Measurements from ENCODE around the gene RNF19B. TPM values are rescaled to one million over a fixed set of nuclear protein-coding genes. Genes with fewer than 3 reads are reported as not detected.

RNF19B gene
- total and polyA plus RNA-seq, 2 of the 8 experiments (the other 6 are each of a cell fraction or from before 2014, with no cell fraction given): 9.2 to 11.2 TPM

- no peak for TF ChIP-seq RXRA (IDR thresholded peaks at IDR 0.05; ENCODE audit: insufficient read depth, low read depth, low read length)
These were observed 24.8 kb upstream of the RNF19B start (continued) for GRCh38 chr1:32989160-32990050.
